Measurements from ENCODE around the gene ARHGAP30.
"Not testable (repeated sequence)": the region's sequence is repeated elsewhere in the genome, so short reads cannot be mapped to it uniquely, and the experiment has no call there.

DNA sequence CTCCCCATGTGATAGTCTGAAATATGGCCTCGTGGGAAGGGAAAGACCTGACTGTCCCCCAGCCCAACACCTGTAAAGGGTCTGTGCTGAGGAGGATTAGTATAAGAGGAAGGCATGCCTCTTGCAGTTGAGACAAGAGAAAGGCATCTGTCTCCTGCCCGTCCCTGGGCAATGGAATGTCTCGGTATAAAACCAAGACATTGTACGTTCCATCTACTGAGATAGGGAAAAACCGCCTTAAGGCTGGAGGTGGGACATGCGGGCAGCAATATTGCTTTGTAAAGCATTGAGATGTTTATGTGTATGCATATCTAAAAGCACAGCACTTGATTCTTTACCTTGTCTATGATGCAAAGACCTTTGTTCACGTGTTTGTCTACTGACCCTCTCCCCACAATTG, 52.5 kb downstream of the ARHGAP30 start:
- TF ChIP-seq, protein P1, sequence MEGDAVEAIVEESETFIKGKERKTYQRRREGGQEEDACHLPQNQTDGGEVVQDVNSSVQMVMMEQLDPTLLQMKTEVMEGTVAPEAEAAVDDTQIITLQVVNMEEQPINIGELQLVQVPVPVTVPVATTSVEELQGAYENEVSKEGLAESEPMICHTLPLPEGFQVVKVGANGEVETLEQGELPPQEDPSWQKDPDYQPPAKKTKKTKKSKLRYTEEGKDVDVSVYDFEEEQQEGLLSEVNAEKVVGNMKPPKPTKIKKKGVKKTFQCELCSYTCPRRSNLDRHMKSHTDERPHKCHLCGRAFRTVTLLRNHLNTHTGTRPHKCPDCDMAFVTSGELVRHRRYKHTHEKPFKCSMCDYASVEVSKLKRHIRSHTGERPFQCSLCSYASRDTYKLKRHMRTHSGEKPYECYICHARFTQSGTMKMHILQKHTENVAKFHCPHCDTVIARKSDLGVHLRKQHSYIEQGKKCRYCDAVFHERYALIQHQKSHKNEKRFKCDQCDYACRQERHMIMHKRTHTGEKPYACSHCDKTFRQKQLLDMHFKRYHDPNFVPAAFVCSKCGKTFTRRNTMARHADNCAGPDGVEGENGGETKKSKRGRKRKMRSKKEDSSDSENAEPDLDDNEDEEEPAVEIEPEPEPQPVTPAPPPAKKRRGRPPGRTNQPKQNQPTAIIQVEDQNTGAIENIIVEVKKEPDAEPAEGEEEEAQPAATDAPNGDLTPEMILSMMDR (conservative IDR thresholded peaks at IDR 0.05), result not testable (repeated sequence)
- not testable (repeated sequence) for TF ChIP-seq ZFX (IDR thresholded peaks at IDR 0.05)
